Erythroblast (primary cell): ENCODE data around the gene GAS6.

Experiments
- GATA1 ChIP-seq: IDR thresholded peaks from 2 replicates; pipeline ENCODE4 v1.6.1; 2011; ENCODE audit warnings: low read depth, mild to moderate bottlenecking, control low read depth, low read length, moderate library complexity
- POLR2A ChIP-seq: IDR thresholded peaks from 2 replicates; pipeline ENCODE4 v1.6.1; 2011; ENCODE audit warnings: mild to moderate bottlenecking, low read length

DNA sequence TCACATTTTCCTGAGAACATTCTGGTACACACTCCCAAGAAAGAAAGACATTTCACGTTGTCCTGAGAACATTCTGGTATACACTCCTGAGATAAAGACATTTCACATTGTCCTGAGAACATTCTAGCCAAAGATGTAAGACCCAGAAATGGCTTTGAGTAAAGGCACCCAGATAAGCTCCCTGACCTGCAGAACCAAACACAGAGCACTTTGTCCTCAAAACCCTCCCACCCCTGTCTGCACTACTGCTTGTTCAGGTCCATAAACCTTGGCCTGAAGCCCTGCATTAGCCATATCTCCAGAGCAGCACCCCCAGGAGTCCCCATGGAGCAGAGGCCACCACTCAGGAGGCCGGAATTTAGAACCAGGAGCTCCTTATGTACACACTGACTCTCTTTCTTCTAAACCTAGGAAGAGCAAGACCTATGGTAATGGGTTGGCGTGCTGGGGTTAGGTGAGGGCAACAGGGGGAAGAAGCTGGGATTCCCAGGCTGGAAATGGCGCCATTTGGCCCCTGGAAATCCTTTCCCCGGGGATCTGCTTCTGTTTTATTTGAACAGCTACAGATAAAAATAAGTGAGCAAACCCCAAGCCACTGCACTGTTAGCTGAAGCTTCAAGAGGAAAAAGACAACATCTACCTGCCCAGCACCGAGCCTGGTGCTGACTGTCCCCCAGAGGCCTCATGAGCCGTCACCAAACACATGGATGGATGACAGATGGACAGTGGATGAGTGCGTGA, 13.7 kb downstream of the GAS6 start:
- no peak for TF ChIP-seq POLR2A
- no peak for TF ChIP-seq GATA1
